ENCODE data around the gene PIGC. TPM values are rescaled to one million over a fixed set of nuclear protein-coding genes. Genes with fewer than 3 reads are reported as not detected.

PIGC gene
- total RNA-seq, 1 experiment from 2014 or later, result 26.1 TPM

GRCh38 chr1:172448995-172449584, 5.2 kb upstream of the PIGC start:
- Mint-ChIP-seq H3K4me1 (ENCODE audit: low read depth, unreplicated experiment) (peaks cover 61% of the 10 kb centered on the region), H3K9me3 (ENCODE audit: unreplicated experiment) (no peaks in the 10 kb centered on the region), H3K4me3 (ENCODE audit: unreplicated experiment) (peak overlapping the region; percentile 68), H3K27ac (ENCODE audit: unreplicated experiment) (peak overlapping the region; percentile 88), H3K36me3 (ENCODE audit: insufficient read depth, unreplicated experiment) (no peaks in the 10 kb centered on the region), H3K27me3 (ENCODE audit: insufficient read depth, unreplicated experiment) (no peaks in the 10 kb centered on the region)
- ChIA-PET POLR2A (interaction anchor here (0.5 to 3.2 kb wide), 5 partner anchors 11 to 83 kb away, joined by 3 to 42 read pairs (median 5); partner anchors contain the start of gene SUCO), CTCF (interaction anchor here (0.6 to 3.1 kb wide), 9 partner anchors 17 to 447 kb away, joined by 3 to 21 read pairs (median 3); partner anchors contain the start of gene SUCO)
- Histone ChIP-seq H3K27me3 (replicated peaks; ENCODE audit: control insufficient read depth, insufficient read depth, low read length) (no peaks in the 10 kb centered on the region), H3K9me3 (no peaks in the 10 kb centered on the region), H3K4me1 (peaks cover 74% of the 10 kb centered on the region), H3K36me3 (ENCODE audit: control insufficient read depth, insufficient read depth, low read length) (no peaks in the 10 kb centered on the region), H3K4me3 (ENCODE audit: low read depth, low read length) (no peak overlapping the region)
- TF ChIP-seq, protein P1, sequence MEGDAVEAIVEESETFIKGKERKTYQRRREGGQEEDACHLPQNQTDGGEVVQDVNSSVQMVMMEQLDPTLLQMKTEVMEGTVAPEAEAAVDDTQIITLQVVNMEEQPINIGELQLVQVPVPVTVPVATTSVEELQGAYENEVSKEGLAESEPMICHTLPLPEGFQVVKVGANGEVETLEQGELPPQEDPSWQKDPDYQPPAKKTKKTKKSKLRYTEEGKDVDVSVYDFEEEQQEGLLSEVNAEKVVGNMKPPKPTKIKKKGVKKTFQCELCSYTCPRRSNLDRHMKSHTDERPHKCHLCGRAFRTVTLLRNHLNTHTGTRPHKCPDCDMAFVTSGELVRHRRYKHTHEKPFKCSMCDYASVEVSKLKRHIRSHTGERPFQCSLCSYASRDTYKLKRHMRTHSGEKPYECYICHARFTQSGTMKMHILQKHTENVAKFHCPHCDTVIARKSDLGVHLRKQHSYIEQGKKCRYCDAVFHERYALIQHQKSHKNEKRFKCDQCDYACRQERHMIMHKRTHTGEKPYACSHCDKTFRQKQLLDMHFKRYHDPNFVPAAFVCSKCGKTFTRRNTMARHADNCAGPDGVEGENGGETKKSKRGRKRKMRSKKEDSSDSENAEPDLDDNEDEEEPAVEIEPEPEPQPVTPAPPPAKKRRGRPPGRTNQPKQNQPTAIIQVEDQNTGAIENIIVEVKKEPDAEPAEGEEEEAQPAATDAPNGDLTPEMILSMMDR (IDR thresholded peaks at IDR 0.05; ENCODE audit: insufficient read depth in 1 of 2, low read depth in 1 of 2, low read length in 1 of 2, severe bottlenecking in 1 of 2, unreplicated experiment in 1 of 2), result no peak
- intact Hi-C loops (cut with micrococcal nuclease; ENCODE audit: unreplicated experiment), result loop anchor here (1.0 kb wide), 1 partner anchor 50 kb away; no protein-coding TSS in a partner anchor
- no TSS peak for BruUV-seq (replicated peaks)
- peak; percentile 82 to 87 for DNase-seq

GRCh38 chr1:172447641-172448040, 3.8 kb upstream of the PIGC start:
- no peak for DNase-seq
- no TSS peak for BruUV-seq (replicated peaks)
- Mint-ChIP-seq H3K9me3 (ENCODE audit: unreplicated experiment) (no peaks in the 10 kb centered on the region), H3K27ac (ENCODE audit: unreplicated experiment) (peak overlapping the region; percentile 88), H3K36me3 (ENCODE audit: insufficient read depth, unreplicated experiment) (no peaks in the 10 kb centered on the region), H3K4me1 (ENCODE audit: low read depth, unreplicated experiment) (peaks cover 49% of the 10 kb centered on the region), H3K4me3 (ENCODE audit: unreplicated experiment) (no peak overlapping the region), H3K27me3 (ENCODE audit: insufficient read depth, unreplicated experiment) (no peaks in the 10 kb centered on the region)
- TF ChIP-seq, protein P1 (IDR thresholded peaks at IDR 0.05; ENCODE audit: insufficient read depth in 1 of 2, low read depth in 1 of 2, low read length in 1 of 2, severe bottlenecking in 1 of 2, unreplicated experiment in 1 of 2), result no peak
- ChIA-PET POLR2A (no interaction called here), CTCF (no interaction called here)
- Histone ChIP-seq H3K36me3 (ENCODE audit: control insufficient read depth, insufficient read depth, low read length) (no peaks in the 10 kb centered on the region), H3K4me3 (ENCODE audit: low read depth, low read length) (no peak overlapping the region), H3K4me1 (peaks cover 65% of the 10 kb centered on the region), H3K27me3 (replicated peaks; ENCODE audit: control insufficient read depth, insufficient read depth, low read length) (no peaks in the 10 kb centered on the region), H3K9me3 (no peaks in the 10 kb centered on the region)
- intact Hi-C loops (cut with micrococcal nuclease; ENCODE audit: unreplicated experiment), result no loop called here

DNA sequence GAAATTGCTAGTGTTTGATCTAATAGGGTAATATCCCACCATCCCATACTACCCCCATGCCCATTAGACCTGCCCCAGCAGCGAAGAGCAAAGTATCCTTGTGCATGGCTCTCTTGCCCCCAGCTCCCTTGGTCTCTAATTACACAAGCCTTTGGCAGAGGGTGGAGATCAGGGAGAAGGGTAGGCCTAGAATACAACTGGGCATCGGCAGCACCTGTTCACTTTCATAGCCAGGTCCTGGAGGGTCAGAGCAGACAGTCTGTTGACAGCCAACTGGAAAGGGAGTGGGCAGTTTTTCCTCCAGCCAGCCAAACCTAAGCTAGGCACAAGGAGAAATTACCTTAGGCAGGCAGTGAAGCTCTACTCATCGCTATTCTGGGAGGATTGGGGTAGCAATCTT, 2.7 kb upstream of the PIGC start:
- POLR2A ChIA-PET, result no interaction called here
- Histone ChIP-seq H3K4me3 (ENCODE audit: low read depth, low read length) (no peak overlapping the region), H3K9me3 (no peaks in the 10 kb centered on the region), H3K36me3 (ENCODE audit: control insufficient read depth, insufficient read depth, low read length) (no peaks in the 10 kb centered on the region; the same call in 1 of the 2 replicates), H3K4me1 (peaks cover 56% of the 10 kb centered on the region), H3K27me3 (replicated peaks; ENCODE audit: control insufficient read depth, insufficient read depth, low read length) (no peaks in the 10 kb centered on the region)
- no peak for DNase-seq
- intact Hi-C loops (cut with micrococcal nuclease; ENCODE audit: unreplicated experiment), result no loop called here
- Mint-ChIP-seq H3K4me1 (ENCODE audit: low read depth, unreplicated experiment) (peaks cover 49% of the 10 kb centered on the region), H3K9me3 (ENCODE audit: unreplicated experiment) (no peaks in the 10 kb centered on the region), H3K27ac (ENCODE audit: unreplicated experiment) (no peak overlapping the region), H3K4me3 (ENCODE audit: unreplicated experiment) (no peak overlapping the region), H3K27me3 (ENCODE audit: insufficient read depth, unreplicated experiment) (no peaks in the 10 kb centered on the region), H3K36me3 (ENCODE audit: insufficient read depth, unreplicated experiment) (no peaks in the 10 kb centered on the region)
- TF ChIP-seq, protein P1 (IDR thresholded peaks at IDR 0.05; ENCODE audit: insufficient read depth in 1 of 2, low read depth in 1 of 2, low read length in 1 of 2, severe bottlenecking in 1 of 2, unreplicated experiment in 1 of 2), result no peak
- no TSS peak for BruUV-seq (replicated peaks)
- CTCF ChIA-PET, result no interaction called here
